NCI-H69 (cell line): ENCODE data around the gene DISP1.

ENCODE experiments used
- DNase-seq: peaks from one replicate; lab custom pipeline; 2025; lab: John Stamatoyannopoulos, UW

DISP1 gene

DNA sequence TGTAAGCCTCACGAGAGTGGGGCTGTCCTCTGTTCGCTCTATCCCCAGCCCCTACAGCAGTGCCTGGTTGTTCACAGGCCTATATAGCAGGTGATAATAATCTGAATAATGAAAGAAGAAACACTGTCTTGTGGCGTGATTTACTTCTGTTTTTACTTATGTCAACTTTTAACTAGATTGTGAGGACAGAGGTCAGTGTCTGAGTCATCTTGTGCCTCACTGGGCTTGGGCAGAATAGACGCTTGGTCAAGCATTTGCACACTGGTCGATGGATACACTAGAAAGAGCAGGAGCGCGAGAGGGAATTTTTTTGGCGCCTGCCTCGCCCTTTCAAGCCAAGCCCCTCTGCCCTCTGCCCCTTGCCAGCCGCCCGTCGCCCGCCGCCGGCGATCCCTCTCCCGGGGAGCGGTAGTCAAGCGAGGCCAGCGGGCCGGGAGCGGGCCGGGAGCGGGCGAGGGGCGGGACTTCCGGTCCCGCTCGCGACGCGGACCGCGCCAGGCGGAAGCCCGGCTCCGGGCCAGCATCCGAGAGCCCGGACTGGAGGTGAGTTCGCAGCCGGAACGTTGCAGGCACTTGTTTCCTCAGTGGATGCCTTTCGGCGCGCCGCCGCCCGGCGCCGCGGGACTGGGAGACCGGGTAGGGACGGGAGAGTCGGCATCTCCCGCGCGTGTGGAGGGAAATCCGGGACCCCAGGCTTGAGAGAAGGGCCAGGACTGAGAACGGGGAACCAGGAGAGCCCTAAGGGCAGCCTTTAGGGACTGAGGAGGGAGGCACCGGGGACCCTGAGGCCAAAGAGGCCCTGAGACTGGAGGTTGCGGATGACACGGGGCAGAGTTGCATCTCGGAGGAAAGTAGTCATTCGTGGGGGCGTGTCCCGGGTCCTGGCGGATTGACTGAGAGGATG lies at the start of gene DISP1:
Gene DISP1, plus strand, starts transcription at position 504 of the 904 bp plus-strand sequence. CDS start 127,785 bp downstream, outside the sequence.
- DNase-seq, result peak; percentile 96

DNA sequence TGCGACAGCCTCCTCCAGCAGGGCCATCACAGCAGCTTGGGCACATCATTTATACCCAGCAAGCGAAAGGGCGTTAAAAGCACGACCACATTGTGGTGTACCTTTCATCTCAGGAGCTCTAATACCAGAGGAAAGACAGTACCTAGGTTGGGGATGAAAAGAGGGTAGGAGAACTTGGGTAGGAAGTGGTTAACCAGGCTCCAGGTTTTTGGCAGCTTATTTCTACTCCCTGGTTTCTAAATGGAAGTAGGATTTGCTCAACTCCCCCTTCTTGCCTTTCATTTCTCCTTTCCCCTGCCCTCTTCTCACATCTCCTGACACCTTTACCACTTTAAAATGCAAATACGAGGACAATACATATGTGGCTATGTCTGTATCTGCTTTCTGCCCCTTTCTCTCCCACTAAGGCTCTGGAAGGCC lies 47.7 kb upstream of the DISP1 start:
- DNase-seq, result no peak

GRCh38 chr1:222768592-222768991 lies 46.2 kb upstream of the DISP1 start:
- no peak for DNase-seq

GRCh38 chr1:222769181-222769580 lies 45.7 kb upstream of the DISP1 start:
- DNase-seq, result peak; percentile 74

DNA sequence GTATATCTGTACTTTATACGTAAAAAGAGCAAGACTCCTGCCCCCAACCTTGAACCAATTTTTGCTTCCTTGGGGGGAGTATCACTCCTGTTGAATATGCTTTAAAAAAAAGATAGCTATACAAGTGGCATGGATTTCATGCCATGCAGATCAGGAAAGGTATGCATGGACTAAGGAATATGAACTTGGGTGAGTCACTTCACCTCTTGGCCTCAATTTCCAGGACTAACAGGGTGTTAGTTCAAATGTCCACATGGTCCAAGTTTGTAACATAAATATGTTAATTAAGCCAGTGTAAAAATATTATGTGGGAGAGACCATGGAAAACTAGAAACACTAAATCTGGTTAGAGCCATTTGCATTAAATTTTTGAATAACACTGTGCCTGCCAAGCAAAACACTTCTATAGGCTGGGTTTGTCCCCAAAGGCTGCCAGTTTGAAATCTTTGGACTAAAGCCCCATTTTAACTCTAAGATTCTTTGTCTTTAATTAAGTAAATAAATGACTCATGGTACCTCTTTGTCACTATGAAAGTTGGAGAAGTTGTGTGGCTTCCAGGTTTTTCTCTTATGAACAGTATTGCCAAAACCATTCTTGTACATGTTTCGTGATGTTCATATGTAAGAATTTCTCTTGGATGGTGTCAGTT lies 44.7 kb upstream of the DISP1 start:
- no peak for DNase-seq

DNA sequence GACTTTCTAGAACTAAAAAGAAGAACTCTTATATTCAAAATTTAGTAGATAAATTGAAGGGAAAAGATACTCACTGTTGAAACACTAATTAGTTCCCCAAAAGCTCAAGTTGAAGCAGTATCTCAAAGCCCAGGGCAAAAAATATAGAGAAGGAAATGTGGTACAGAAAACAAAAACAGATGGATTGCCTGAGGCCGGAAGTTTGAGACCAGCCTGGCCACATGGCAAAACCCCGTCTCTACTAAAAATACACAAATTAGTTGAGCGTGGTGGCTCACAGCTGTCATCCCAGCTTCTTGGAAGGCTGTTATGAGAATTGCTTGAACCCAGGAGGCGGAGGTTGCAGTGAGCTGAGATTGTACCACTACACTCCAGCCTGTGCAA lies 41.9 kb upstream of the DISP1 start:
- peak; percentile 92 for DNase-seq

- DNase-seq, result peak; percentile 93
Measured at GRCh38 chr1:222777463-222777862, 37.4 kb upstream of the DISP1 start.

GRCh38 chr1:222777977-222778376 lies 36.9 kb upstream of the DISP1 start:
- peak; percentile 96 for DNase-seq

GRCh38 chr1:222781251-222781650 lies 33.6 kb upstream of the DISP1 start:
- DNase-seq, result no peak

GRCh38 chr1:222783051-222783450 lies 31.8 kb upstream of the DISP1 start:
- no peak for DNase-seq

DNA sequence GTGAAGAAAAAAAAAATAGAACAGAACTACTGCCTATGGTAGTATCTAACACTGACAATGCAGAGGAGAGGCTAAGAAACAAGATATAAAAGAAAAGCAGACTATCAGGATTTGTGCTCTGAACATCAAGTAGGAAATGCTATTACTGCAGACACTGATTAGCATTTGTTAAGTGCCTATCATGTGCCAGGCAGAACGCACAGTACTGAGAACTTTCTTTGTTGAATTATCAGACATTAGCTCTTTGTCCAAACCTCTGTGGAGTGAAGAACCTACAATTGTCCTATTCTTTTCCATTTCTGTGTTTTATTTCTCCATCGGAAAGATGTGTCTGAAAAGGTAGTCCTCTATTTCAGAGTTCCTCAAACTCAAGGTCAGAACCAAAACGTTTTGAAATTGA lies 30.5 kb upstream of the DISP1 start:
- no peak for DNase-seq

GRCh38 chr1:222784916-222785315 lies 29.9 kb upstream of the DISP1 start:
- peak; percentile 38 for DNase-seq

DNA sequence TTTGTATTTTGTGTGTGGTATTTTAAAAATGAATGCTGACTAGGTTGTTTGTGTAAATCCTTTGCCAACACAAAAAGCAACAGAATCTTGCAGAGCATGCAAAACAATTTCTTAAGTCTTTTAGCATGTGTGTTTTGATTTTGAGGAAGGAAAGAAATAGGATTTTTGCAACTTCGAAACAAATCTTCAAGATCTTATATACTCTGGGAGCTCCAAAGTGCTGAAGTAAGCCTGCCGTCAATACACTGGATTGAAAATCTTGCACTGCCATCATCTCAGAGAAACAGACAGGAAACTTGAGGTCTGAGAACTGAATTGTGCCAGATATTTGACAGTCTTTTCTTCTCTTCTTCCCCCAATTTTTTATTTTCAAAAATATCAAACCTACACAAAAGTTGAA lies 29.3 kb upstream of the DISP1 start:
- no peak for DNase-seq

DNA sequence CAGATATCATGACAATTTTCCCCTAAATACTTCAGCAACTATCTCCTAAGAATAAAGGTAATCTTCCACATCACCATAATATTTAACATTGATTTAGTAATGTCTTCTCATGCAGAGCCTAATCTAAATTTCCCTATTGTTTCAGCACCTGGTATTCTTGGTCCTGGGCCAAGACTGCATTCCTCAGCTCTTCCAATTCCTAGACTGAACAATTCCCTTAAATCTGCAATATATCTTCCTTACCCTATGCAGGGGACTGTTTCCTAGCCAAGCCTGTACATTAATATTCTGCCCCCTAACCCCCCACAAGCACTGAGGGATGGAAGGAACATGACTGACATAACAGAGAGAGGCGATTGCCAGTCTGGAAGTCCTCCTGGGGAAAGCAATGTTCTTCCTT lies 28.7 kb upstream of the DISP1 start:
- DNase-seq, result peak; percentile 60

- no peak for DNase-seq
Measured at GRCh38 chr1:222787729-222788128, 27.1 kb upstream of the DISP1 start.

DNA sequence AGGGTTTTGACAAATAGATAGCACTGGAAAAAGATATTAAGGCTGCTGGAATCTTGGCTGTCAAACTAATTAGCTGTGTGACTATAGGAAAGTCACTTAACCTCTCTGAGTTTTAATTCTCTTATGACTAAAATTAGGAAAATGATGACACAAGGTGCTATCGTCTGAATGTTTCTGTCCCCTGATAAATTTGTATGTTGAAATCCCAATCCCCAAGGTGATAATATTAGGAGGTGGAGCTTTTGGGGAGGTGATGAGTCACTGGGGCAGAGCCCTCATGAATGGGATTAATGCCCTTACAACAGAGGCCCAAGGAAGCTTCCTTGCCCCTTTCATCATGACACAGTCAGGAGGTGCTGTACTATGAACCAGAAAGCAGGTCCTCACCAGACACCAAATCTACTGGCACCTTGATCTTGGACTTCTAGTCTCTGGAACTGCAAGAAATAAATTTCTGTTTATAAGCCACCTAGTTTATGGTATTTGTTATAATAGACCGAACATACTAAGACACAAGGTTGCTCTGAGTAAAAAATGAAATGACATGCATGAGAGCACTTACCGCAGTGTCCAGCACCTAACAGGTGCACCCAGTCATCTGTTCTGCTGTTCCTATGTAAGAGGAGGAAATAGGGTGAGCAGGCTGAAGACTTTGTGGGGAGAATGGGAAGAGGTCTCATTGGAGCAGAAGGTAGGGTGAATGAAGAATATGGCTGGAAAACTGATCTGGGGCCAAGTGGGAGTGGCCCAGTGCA lies 26.3 kb upstream of the DISP1 start:
- no peak for DNase-seq

- DNase-seq, result no peak
Measured at GRCh38 chr1:222790115-222790514, 24.7 kb upstream of the DISP1 start.

DNA sequence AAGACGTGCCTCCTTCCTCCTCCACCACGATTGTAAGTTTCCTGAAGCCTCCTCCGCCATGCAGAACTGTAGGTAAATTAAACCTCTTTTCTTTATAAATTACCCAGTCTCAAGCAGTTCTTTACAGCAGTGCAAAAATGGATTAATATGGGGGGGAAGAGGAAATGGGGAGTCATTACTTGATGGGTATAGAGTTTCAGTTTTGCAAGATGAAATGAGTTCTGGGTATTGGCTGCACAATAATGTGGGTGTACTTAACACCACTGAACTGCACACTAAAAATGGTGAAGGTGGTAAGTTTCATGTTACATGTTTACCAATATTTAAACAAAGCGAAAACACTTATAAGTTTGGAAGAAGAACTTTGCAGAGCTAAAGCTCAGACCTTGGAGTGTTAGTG lies 24.3 kb upstream of the DISP1 start:
- DNase-seq, result no peak

DNA sequence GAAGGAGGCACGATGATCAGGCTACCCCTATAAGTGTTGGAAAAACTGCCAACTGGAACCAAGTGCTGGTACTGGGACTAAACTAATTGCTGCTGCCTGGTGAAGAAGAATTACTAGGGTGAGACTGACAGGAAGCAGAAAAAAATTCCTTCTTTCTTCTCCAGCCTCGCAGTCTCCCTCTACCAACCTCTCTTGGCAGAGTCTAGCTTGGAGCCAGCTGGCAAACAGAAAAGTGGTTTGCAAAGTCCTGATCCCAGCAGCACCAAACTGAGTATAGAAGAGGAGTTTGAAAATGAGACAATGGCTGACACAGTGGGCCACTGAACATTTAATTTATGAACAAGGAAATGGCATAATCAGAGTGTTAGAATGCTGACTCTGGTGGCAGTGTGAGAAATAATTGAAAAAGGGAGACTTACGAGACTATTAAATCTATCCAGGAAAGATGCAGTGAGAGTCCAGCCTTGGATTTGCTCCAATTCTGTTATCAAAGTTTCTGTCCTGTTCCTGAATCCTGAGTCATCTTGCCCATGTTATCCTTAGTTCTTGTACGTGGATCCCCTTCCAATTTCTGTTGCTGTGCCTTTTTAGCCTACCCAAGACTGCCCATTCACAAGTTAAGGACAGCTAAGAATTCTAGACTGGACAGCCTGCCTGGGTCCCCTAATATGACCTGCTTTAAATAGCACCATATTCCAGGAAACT lies 23.7 kb upstream of the DISP1 start:
- DNase-seq, result peak; percentile 35

DNA sequence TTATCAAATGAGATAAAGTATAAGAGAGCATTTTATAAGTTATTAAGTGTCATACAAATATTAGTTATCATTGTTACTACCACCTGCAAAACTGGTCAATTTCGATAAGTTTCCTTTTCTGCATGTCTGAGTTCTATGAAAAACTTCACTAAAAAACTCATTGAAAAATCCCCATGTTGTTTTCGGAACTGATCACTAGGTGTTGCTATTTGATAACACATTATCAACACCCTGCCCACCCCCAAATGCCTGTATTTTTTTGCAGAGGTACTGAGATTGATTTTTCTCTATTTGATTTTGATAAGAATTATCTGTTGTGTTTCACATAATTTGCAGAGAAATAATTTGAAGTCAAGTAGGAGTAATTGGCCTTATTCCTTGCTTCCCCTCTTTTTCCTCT lies 22.1 kb upstream of the DISP1 start:
- peak; percentile 58 for DNase-seq

GRCh38 chr1:222794656-222795474 lies 20.0 kb upstream of the DISP1 start:
- DNase-seq, result peak; percentile 54
